Stimulated activated CD8-positive, alpha-beta memory T cell treated with anti-CD3 and anti-CD28 coated beads, Interleukin-2, amount 100 ng/mL, for 1 hour (primary cell): Measurements from ENCODE around the gene ELFN2.

Experiments
- DNase-seq, 2 donors: peaks; one replicate each; pipeline ENCODE4 v3.0.0-alpha.2; 2020; ENCODE audit warnings: low read depth in 2 of 2

The ELFN2 gene

DNA sequence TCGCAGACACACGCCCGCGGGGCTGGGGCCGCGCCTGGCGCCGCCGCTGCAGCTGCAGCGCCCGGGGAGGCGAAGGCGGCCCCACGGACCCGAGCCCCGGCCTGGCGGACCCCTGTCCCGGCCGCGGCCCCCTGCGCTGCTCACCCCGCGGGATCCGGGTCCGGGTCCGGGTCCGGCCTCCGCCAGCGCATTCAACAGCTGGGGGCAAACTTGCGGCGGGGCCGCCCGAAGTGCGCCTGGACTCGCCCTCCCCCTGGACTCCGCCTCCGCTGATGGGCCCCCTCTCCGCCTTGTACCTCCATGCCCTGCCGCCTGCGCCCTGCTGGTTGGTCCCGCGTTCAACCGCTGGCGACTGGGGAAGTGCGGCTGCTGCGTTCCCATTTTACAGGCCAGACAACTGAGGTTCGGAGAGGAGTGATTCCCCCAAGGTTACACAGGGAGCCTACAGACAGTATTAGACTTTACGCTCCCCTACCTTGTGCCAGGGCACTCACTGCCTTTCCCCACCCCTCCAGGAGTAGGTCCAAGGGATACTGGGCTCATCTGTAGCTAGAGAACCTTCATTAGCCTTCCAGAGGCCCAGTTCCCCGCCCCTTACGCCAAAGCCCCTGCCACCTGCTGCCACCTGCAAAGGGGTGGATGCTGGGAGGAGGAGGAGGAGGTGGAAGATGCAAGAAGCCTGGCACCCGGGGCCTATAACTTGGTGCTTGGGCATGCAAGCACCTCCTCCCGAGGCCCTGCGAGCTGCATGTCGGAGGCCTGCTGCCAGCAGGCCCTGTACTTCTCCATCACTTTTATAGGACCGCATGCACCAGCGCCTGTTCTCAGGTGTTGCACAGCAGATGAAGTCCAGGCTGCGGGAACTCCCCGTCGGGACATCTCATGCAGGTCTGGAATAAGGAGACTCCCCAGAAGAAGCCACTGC, 694 bp upstream of the ELFN2 start:
- no peak for DNase-seq

DNA sequence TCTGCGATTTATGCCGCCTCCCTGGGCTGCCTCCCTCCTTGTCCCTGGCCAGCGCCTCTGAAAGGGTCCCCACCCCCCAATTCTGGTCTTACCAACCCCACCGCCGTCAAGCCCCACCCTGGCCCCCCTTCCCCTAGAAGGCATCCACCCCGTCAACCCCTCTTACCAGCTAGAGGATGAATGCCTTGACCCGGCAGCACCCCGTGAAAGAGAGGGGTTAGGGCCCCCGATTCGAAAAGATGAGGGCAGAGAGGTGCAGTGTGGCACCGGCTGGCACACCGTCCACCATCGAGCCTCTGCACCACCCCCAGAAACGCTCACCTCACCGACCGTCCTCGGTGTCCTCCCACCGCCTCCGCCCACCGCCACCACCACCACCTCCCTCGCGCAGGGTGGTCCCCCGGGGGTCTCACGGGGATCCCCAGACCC, 559 bp downstream of the ELFN2 start:
- DNase-seq = no peak

DNA sequence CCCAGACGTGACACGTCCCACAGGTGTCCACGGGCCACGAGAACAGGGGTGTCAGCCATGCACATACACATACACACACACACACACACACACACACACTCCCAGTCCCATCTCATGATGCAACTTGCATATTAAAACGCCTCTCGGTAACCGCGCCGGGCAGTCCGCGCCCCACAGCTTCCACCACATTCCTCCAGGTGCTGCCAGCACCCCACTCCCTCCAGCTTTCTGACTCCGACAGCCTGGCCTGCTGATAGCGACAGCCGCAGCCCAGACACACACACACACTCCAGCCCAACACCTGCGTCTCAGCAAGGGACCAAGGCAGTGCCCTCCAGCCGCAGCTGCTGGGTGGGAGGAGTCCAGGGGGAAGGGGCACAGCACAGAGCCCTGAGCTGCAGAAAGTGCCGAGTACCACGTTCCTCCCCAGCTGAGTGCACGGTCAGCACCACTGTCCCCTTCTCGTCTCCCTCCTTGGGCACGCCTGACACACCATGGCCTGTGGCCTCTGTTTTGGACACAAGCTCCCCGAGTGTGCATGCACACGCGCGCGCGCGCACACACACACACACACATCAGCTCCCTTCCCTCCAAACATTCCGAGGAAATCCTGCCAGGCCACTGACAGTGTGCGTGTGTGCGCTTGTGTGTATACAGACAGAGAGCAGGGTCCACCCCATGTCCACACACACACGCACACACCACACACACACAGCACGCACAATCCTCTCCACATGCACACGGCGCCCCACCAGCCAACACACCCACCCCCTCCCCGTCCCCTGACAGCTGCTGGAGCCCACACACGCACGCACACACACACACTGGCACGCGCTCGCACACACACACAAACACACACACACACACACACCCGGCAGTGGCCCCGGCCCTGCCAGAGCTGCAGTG, 1.2 kb downstream of the ELFN2 start:
- DNase-seq = no peak

DNA sequence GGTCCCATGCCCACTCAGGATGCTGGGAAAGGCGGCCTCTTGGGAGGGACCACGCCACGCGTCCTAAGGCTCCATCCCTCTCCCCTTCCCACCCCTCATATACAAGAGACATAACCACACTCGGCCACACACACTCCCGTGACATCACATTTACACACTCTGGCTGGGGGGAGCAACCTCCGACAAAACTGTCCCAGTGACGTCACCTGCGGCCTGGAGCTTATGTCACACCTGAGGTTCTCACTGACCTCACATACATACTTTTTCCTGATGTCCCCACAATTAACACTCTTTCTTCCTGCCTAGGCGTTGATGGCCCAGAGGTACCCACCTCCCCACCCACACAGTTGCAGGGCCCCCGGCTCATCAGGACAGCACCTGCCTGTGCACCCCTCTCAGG, 1.9 kb downstream of the ELFN2 start:
- DNase-seq = no peak

DNA sequence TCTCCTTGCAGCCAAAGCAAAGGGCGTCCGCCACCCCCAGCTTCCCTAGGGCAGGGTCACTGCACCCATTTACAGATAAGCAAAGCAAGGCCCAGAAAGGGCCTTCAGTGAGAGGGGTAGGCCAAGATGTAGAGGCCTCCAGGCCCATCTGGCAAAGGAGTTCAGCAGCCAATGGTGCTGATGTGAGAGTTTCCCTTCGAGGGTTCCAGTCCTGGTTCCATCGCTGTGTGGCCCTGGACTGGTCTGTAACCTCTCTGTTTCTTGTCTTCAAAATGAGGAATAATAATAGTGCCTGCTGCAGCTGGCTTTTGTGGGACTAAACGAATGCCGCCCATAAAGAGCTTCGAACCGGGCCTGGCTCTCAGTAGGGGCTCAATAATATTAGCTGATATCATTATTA, 4.0 kb downstream of the ELFN2 start:
- no peak for DNase-seq

- no peak for DNase-seq
Measured at GRCh38 chr22:37421468-37421877, 5.8 kb downstream of the ELFN2 start.

DNA sequence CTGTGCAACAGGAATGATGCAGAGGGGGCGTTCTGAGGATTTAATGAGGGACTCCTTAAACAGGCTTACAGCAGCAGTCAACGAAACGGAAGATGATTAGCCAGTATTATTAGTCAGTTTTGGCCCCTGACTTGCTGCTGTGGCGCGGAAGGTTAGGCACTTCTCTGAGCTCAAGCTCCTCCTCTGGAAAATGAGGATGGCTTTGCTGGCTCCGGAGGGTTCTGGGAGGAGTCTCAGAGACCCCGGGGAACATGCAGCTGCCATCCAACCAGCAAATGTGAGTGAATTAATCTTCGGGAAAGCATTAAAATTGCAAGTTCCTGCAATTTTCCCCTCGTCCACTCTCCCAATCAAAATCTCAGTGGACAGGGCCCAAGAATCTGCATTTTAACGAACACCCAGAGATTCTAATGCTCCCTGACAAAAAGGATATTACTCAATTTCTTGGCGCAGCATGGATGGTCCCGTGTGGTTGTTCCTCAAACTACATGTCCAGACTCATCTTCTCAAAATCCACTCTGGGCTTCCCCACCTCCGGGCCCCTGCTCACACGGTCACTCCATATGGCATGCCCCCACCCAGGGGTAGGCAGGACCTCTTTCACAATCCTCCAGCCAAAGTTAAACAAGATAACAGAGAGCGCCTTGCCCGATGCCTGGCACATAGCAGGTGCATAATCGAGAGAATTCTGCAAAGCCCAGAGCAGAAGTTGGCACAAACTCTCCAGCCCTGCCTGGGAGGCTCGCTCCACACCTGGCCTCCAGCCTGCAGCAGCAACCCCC, 6.4 kb downstream of the ELFN2 start:
- no peak for DNase-seq

DNA sequence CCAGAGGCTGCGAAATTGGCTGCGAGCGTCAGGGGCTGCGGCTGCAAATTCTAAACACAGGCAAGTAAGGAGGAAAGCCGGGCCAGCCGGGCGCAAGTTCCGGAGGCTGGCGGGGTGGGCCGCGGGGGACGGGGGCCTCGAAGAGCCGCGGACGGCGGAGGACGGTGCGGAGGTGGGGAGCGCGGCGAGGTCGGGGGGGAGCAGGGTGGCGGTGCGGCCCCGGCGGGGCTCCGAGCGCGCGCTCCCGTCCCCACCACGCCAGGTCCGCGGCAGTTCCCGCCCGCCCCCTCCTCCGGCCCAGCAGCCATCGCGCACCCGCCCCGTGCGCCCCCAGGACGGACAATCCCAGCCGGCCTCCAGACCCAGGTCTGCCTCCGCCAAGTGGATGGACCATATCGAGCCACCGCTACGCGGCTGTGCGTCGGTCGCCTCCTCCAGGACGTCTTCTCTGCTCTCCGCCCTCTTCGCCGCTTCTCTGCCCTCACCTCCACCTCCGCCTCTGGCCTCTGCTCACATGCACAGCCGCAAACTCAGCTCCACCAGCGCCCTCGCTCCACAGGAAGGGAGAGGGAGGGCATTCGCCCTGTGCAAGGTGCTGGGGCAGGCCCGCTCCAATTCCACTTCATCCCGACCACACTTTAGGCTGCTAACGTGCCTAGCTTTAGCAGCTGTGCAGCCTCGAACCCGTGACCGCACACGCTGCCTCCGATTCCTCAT, 7.2 kb downstream of the ELFN2 start:
- DNase-seq = no peak

DNA sequence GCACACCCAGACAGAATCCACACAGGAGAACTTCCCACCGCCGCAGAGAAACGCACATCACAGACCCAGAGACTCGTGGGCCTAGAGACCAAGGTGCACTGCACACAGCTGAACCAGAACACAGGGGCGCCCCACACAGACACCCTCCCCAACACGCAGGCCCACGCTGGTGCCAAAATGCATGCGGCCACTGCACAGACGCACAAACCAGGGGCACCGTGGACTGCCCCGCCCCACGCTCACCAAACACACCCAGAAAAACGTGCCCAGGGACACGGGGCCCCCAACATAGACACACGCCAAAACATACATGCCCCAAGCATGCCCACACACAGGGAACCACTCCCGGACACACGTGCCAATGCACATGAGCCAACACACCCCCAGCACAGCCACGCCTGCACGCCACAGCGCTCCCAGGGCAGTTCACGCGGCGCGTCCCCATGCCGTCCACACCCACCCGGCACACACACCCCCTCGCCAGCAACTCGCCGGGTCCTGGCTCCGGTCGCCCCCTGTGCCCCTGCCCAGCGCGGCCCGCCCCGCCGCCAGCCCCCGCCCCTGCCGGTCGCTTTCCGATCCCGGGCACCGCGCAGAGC, 7.8 kb downstream of the ELFN2 start:
- DNase-seq = no peak

DNA sequence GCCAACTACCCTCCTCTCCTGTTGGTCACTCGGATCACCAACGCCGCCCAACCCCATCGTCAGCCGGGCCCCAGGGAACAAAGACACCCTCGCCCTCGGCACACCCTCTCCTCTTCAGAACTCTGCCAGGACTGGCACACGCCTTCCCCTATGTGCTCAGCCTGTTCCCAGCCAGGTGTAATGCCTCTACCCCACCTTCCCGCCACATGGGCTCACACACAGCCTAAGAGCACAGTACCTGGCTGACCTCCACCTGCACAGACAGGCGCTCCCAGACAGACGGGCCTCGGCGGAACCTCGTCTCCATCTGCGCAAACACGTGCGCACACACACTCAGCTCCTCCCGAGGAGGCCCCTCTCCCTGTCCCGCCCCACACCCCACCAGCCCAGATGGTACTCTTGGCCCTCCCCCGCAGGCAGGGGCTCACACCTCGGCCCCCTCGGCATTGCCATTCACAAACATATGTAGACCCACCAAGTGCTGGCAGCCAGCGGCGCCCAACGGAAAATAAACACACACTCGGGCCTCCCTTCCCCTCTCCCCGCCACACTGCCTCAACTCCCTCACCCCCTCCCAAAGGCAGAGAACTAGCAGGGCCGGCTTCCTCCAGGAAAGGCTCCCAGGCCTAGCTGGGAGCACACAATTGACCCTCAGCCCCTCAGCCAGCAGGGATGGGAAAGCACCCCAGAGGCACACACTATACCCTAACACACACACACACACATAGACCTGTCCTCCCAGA, 8.5 kb downstream of the ELFN2 start:
- no peak for DNase-seq

DNA sequence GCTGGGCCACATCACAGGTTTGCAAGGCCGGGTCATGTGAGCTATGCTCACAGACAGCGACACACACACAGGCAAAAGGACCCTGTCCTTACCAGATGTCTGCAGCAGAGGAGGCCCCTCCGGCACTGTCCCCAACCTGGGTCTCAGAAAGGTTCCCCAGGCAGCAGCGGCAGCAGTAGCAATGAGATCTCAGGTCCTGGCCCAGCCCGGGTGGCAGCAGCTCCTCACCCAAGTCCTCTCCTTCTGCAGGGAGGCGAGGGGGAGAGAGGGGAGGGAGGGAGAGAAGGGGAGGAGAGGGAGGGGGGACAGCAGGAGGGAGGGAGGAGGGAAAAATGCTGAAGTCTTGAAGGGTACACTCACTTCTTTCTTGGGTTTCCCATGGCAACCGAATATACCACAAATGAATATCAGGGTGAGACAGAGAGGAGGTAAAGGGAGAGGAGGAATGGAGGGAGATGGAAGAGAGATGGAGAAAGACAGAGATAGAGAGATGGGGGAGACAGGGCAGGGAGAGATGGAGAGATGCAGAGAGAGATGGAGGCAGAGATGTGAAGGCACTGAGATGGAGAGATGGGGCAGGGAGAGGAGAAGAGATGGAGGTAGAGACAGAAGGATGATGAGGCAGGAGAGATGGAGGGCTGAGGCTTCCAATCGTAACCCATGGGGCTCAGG, 9.5 kb downstream of the ELFN2 start:
- no peak for DNase-seq

- no peak for DNase-seq
Measured at GRCh38 chr22:37417264-37417663, 10.0 kb downstream of the ELFN2 start.

DNA sequence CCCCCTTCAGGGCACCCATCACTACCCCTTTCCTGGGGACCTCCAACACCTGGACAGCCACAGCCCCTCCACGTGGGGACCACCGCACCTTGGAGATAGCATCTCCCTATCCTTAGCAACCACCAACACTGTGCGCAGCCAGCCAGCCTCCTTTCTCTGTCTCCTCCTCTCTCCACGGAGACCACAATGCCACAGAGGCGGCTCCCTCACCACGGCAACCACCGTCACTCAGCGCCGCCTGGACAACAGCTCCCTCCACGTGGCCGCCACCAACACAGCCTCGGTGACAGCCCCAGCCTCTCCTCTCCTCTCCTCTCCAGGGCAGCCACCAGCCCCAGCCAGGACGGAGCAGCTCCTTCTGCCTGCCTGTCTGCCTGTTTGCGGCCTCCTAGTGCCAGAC, 10.5 kb downstream of the ELFN2 start:
- no peak for DNase-seq

DNA sequence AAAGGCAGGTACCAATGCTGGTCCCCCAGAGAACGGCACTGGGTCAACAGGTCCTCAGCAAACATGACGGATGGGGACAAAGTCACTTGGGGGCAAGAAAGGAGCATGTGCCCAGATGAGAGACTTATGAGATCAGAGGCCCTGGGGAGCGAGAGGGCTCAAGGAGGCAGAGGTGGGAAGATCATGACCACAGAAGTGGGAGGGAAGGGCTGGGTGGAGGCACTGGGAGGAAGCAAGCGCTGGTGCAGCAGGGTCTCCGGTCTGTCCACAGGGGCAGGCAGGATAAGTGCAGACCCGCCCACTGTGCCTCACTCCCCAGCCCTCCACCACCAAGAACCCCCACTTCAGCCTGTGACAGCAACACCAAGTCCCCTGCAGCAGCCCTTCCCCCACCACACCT, 10.9 kb downstream of the ELFN2 start:
- DNase-seq = no peak

DNA sequence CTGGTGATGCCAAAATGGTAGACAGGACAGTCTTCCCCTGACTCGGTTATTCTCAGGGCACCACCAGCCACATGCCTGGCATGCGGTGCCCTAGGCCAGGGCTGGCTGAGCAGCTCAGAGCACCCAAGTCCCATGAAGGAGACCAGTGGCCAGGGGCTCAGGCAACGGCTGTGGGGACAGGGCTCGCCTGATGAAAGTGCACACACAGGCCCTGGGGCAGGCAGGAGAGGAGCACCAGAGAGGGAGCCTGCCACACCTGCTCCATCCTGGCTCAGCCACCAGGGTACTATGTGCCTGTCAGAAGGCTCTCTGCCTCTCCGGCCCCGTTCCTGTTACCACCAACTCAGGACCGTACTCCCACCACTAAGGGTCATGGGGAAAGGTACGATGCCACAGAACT, 12.1 kb downstream of the ELFN2 start:
- DNase-seq = no peak

- no peak for DNase-seq
Measured at GRCh38 chr22:37414288-37414687, 13.0 kb downstream of the ELFN2 start.

DNA sequence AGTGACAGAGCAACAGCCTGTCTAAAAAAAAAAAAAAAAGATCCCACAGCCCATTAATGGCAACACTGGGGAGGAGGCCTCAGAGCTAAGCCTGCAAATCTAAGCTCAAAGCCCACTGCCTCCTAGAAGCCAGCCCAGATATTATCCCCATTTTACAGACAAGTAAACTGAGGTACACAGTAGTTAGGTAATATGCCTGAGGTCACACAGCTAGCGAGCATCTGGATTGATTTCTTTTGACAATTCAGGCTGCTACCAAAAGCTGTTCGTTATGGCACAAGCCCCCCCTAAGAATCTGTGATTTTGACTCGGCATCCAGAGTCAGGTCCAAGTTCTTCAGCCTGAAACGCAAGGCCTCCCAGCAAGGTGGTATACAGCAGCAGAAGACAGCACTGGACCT, 13.7 kb downstream of the ELFN2 start:
- no peak for DNase-seq

DNA sequence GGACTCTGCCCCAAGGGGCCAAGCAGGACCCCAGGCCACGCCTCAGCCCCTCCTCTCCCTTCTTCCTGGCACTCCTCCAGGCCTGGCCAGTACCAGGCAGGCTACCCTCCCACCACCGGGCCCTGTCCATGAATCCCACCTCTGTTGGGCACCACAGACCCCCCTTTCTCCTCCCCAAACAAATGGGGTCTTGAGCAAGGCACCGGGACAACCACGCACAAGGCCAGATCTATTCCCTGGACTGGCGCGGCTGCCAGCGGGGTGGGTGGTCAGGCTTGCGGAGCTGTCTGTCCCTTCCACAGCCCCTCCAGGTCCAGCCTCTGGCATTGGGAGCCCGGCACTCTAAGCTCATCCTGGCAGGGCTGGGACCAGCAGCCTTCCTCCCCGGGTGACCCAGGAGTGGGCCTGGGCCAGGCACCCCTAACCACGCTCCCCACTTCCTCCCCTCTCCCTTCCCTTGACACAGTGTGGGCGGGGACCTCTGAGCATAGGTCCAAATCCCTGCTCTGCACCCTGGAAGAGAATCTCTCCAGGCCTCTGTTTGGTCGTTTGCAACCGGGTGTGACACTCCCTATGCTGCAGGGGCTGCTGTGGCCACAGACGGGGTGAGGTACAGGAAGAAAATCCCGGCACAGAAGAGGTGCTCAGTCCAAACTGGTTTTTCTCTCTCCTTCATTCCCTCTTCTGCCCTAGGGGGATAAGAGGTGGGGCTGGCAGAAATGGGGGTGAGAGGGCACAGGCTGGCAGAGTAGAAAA, 14.6 kb downstream of the ELFN2 start:
- DNase-seq = no peak

GRCh38 chr22:37411655-37412054, 15.6 kb downstream of the ELFN2 start:
- no peak for DNase-seq
